ENCODE data around the gene LMOD1.

LMOD1 gene

GRCh38 chr1:201885531-201886075 lies 60.7 kb downstream of the LMOD1 start:
- TF ChIP-seq YY1 (IDR thresholded peaks at IDR 0.05; ENCODE audit: low read depth) (no peak), EP300 (IDR thresholded peaks at IDR 0.05; ENCODE audit: borderline replicate concordance) (no peak), REST (IDR thresholded peaks at IDR 0.05; ENCODE audit: low read depth) (no peak), TCF12 (IDR thresholded peaks at IDR 0.05; ENCODE audit: low read depth) (no peak), CEBPB (IDR thresholded peaks at IDR 0.05) (no peak), EGR1 (IDR thresholded peaks at IDR 0.05) (no peak), TEAD4 (IDR thresholded peaks at IDR 0.05) (no peak)

DNA sequence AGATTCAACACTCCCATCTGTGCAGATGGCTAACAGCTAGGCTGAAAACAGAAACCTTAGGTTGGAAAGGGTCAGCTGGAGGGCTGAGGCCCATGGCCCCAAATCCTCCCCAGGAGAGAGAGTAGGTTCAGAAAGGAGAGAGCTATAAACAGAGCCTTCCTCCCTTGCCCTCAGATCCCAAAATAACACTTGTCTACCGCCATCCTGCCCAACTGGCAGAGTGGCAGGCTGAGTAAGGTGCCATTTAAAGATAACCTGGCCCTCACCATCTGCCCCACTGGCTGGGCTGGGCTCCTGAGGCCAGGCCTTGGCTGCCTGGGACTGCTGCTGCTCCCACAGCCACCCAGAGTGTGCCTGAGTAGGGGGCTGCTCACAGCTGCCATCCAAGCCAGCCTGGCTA lies 61.9 kb downstream of the LMOD1 start:
- TF ChIP-seq REST (IDR thresholded peaks at IDR 0.05; ENCODE audit: low read depth) (no peak), TCF12 (IDR thresholded peaks at IDR 0.05; ENCODE audit: low read depth) (no peak), EGR1 (IDR thresholded peaks at IDR 0.05) (no peak), EP300 (IDR thresholded peaks at IDR 0.05; ENCODE audit: borderline replicate concordance) (no peak), MAX (IDR thresholded peaks at IDR 0.05) (no peak)

DNA sequence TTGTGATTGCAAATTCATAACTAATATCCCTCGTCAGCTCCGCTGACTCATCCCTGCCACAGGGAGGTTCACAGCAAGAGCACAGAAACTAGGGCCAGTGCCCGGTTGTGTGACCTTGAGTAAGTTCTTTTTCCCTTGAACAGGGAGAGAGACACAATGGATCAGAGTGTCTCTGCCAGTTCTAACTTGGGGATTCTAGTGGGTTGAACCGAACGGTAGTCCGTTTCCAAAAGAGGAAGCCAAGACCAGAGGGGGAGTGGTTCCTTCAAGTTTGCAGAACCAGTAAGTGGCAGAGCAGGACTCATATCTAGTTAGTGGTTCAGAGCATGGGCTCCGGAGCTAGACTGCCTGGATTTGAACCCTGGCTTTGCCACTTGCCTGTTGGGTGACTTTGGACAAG lies 62.6 kb downstream of the LMOD1 start:
- TF ChIP-seq, protein P1, sequence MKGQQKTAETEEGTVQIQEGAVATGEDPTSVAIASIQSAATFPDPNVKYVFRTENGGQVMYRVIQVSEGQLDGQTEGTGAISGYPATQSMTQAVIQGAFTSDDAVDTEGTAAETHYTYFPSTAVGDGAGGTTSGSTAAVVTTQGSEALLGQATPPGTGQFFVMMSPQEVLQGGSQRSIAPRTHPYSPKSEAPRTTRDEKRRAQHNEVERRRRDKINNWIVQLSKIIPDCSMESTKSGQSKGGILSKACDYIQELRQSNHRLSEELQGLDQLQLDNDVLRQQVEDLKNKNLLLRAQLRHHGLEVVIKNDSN (IDR thresholded peaks at IDR 0.05): no peak
- TF ChIP-seq ZBTB7A (IDR thresholded peaks at IDR 0.05; ENCODE audit: low read depth) (no peak), CREB1 (IDR thresholded peaks at IDR 0.05; ENCODE audit: low read depth) (no peak), EGR1 (IDR thresholded peaks at IDR 0.05) (no peak), MAX (IDR thresholded peaks at IDR 0.05) (no peak), YY1 (IDR thresholded peaks at IDR 0.05; ENCODE audit: low read depth) (no peak), CEBPB (IDR thresholded peaks at IDR 0.05) (no peak), RAD21 (IDR thresholded peaks at IDR 0.05; ENCODE audit: low read depth) (no peak)

DNA sequence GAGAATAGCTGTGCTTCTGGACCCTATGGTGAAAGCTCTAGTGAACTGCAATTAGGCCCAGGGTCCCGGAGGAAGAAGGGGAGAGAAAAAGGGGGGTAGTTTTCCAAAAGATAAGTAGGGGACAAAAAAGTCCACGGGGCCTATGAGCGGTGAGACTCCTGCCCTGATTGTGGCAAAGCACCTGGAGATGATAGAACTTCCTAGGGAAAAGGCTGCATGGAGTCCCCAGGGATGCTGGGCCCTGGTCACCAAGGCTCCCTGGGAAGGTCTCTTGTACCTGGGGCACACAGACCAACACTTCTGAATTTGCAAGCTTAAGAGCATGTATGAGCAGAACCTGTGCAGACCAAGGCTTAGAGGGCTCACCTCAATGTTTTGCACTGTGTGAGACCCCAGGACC lies 63.1 kb downstream of the LMOD1 start:
- TF ChIP-seq EGR1 (IDR thresholded peaks at IDR 0.05) (no peak), RAD21 (IDR thresholded peaks at IDR 0.05; ENCODE audit: low read depth) (no peak), CEBPB (IDR thresholded peaks at IDR 0.05) (no peak), EP300 (IDR thresholded peaks at IDR 0.05; ENCODE audit: borderline replicate concordance) (no peak), REST (IDR thresholded peaks at IDR 0.05; ENCODE audit: low read depth) (no peak), TCF12 (IDR thresholded peaks at IDR 0.05; ENCODE audit: low read depth) (no peak), TAF1 (IDR thresholded peaks at IDR 0.05; ENCODE audit: low read depth) (no peak), ZBTB7A (IDR thresholded peaks at IDR 0.05; ENCODE audit: low read depth) (no peak), YY1 (IDR thresholded peaks at IDR 0.05; ENCODE audit: low read depth) (no peak), TEAD4 (IDR thresholded peaks at IDR 0.05) (no peak), CREB1 (IDR thresholded peaks at IDR 0.05; ENCODE audit: low read depth) (no peak), FOXM1 (IDR thresholded peaks at IDR 0.05; ENCODE audit: borderline replicate concordance, low read depth) (no peak), MAX (IDR thresholded peaks at IDR 0.05) (no peak), NFIC (IDR thresholded peaks at IDR 0.05) (no peak)
- TF ChIP-seq, protein P1 (IDR thresholded peaks at IDR 0.05): no peak

DNA sequence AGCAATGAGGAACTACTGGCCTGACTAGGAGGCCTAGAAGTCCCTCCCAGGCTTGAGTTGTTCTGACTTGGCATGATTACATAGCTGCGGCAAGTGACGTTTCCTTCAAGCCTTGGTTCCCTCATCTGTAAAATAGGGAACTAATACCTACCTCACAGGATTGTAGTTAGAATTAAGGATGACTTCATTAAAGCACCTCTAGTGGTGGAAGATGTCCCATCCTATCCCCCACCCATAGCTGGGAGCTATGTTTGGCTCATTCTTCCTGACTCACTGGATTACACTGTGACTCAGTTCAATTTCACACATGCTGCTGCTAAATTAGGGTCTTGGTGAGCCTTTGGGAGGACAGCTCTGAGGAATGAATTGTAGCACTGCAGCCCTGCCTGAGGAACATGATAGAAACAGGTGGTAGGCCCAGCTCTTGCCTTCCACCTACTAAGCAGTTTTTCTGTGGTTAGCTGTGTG lies 63.6 kb downstream of the LMOD1 start:
- TF ChIP-seq CREB1 (IDR thresholded peaks at IDR 0.05; ENCODE audit: low read depth): no peak
- TF ChIP-seq, protein P1 (IDR thresholded peaks at IDR 0.05): no peak
- TF ChIP-seq REST (IDR thresholded peaks at IDR 0.05; ENCODE audit: low read depth): no peak
- TF ChIP-seq YY1 (IDR thresholded peaks at IDR 0.05; ENCODE audit: low read depth): no peak
- TF ChIP-seq EP300 (IDR thresholded peaks at IDR 0.05; ENCODE audit: borderline replicate concordance): no peak
- no peak for TF ChIP-seq EGR1 (IDR thresholded peaks at IDR 0.05)
- TF ChIP-seq MAX (IDR thresholded peaks at IDR 0.05): no peak
- TF ChIP-seq FOXM1 (IDR thresholded peaks at IDR 0.05; ENCODE audit: borderline replicate concordance, low read depth): no peak
- TF ChIP-seq CEBPB (IDR thresholded peaks at IDR 0.05): no peak
- TF ChIP-seq TCF12 (IDR thresholded peaks at IDR 0.05; ENCODE audit: low read depth): no peak
- no peak for TF ChIP-seq RAD21 (IDR thresholded peaks at IDR 0.05; ENCODE audit: low read depth)
- TF ChIP-seq NFIC (IDR thresholded peaks at IDR 0.05): no peak
- no peak for TF ChIP-seq ZBTB7A (IDR thresholded peaks at IDR 0.05; ENCODE audit: low read depth)
- no peak for TF ChIP-seq TEAD4 (IDR thresholded peaks at IDR 0.05)
- TF ChIP-seq TAF1 (IDR thresholded peaks at IDR 0.05; ENCODE audit: low read depth): no peak

All from Ishikawa (cell line).